OCI-M2 (cell line): ENCODE data around the gene NLGN4Y.

Experiments used
- DNase-seq: peaks from one replicate; lab custom pipeline; 2025; ENCODE audit not compliant: unreplicated experiment; lab: John Stamatoyannopoulos, UW

Gene NLGN4Y

GRCh38 chrY:14524272-14525231 lies at the start of gene NLGN4Y:
Gene NLGN4Y, plus strand, starts transcription at chrY:14524529. Its CDS starts 97,591 bp downstream, at chrY:14622120.
- DNase-seq, result no peak

GRCh38 chrY:14485935-14486334 lies 38.4 kb upstream of the NLGN4Y start:
- no peak for DNase-seq

GRCh38 chrY:14490226-14490625 lies 34.1 kb upstream of the NLGN4Y start:
- no peak for DNase-seq

- no peak for DNase-seq
Observed at GRCh38 chrY:14498071-14498470, 26.3 kb upstream of the NLGN4Y start.

GRCh38 chrY:14504592-14504991 lies 19.7 kb upstream of the NLGN4Y start:
- no peak for DNase-seq

- no peak for DNase-seq
Observed at GRCh38 chrY:14522379-14522950, 1.9 kb upstream of the NLGN4Y start.

GRCh38 chrY:14523491-14524271 lies 648 bp upstream of the NLGN4Y start:
- DNase-seq, result no peak

- DNase-seq, result no peak
Observed at GRCh38 chrY:14525315-14525714, 986 bp downstream of the NLGN4Y start.

GRCh38 chrY:14528361-14528760 lies 4.0 kb downstream of the NLGN4Y start:
- DNase-seq, result no peak

GRCh38 chrY:14536703-14537102 lies 12.4 kb downstream of the NLGN4Y start:
- DNase-seq, result no peak

- no peak for DNase-seq
Observed at GRCh38 chrY:14543506-14543905, 19.2 kb downstream of the NLGN4Y start.

GRCh38 chrY:14581294-14581693 lies 57.0 kb downstream of the NLGN4Y start:
- no peak for DNase-seq

GRCh38 chrY:14586725-14587124 lies 62.4 kb downstream of the NLGN4Y start:
- DNase-seq, result no peak

GRCh38 chrY:14601372-14601771 lies 77.0 kb downstream of the NLGN4Y start:
- DNase-seq, result no peak

- DNase-seq, result no peak
Observed at GRCh38 chrY:14617625-14618024, 93.3 kb downstream of the NLGN4Y start.

GRCh38 chrY:14618513-14618912 lies 94.2 kb downstream of the NLGN4Y start:
- DNase-seq, result no peak

GRCh38 chrY:14628208-14628607 lies 103.9 kb downstream of the NLGN4Y start:
- DNase-seq, result no peak

- no peak for DNase-seq
Observed at GRCh38 chrY:14631676-14632075, 107.3 kb downstream of the NLGN4Y start.

GRCh38 chrY:14633718-14634117 lies 109.4 kb downstream of the NLGN4Y start:
- no peak for DNase-seq

- DNase-seq, result no peak
Observed at GRCh38 chrY:14634954-14635353, 110.6 kb downstream of the NLGN4Y start.

- no peak for DNase-seq
Observed at GRCh38 chrY:14637551-14637950, 113.2 kb downstream of the NLGN4Y start.

GRCh38 chrY:14641853-14642252 lies 117.5 kb downstream of the NLGN4Y start:
- DNase-seq, result no peak
